Smooth muscle cell (in vitro differentiated cells): ENCODE results near the gene MYBBP1A. TPM values are rescaled to one million over a fixed set of nuclear protein-coding genes. Genes with fewer than 3 reads are reported as not detected.
A peak's percentile ranks its signal among the peaks of the same experiment; 100 is the strongest.

Experiments used
- DNase-seq: peaks from one replicate; lab custom pipeline; 2025; ENCODE audit not compliant: unreplicated experiment; lab: John Stamatoyannopoulos, UW
- H2AFZ ChIP-seq: fragments of 200-600 bp; sonication (generic); 2 replicates; pipeline ENCODE4 v1.6.0; 2016; ENCODE audit warnings: antibody characterized with exemption, low read depth, mild to moderate bottlenecking
- H3F3A ChIP-seq: fragments of 200-600 bp; sonication (generic); 2 replicates; pipeline ENCODE4 v1.6.0; 2017; ENCODE audit warnings: antibody characterized with exemption, low read depth
- H3K27ac ChIP-seq: fragments of 200-600 bp; sonication (generic); 2 replicates; pipeline ENCODE4 v1.5.1; 2016; ENCODE audit warnings: low read depth, mild to moderate bottlenecking
- H3K27me3 ChIP-seq: fragments of 200-600 bp; sonication (generic); 2 replicates; pipeline ENCODE4 v1.6.1; 2016; ENCODE audit warnings: low read depth, mild to moderate bottlenecking
- H3K36me3 ChIP-seq: fragments of 200-600 bp; sonication (generic); 2 replicates; pipeline ENCODE4 v1.5.1; 2016; ENCODE audit warnings: low read depth
- H3K4me1 ChIP-seq: fragments of 200-600 bp; sonication (generic); 2 replicates; pipeline ENCODE4 v1.5.1; 2016; ENCODE audit warnings: low read depth
- H3K4me2 ChIP-seq: fragments of 200-600 bp; sonication (generic); 2 replicates; pipeline ENCODE4 v1.6.0; 2016; ENCODE audit warnings: mild to moderate bottlenecking
- H3K4me3 ChIP-seq: fragments of 200-600 bp; sonication (generic); 2 replicates; pipeline ENCODE4 v1.5.1; 2016; ENCODE audit warnings: mild to moderate bottlenecking
- H3K79me2 ChIP-seq: fragments of 200-600 bp; sonication (generic); 2 replicates; pipeline ENCODE4 v1.6.0; 2016; ENCODE audit warnings: low read depth, mild to moderate bottlenecking
- H3K9ac ChIP-seq: fragments of 200-600 bp; sonication (generic); 2 replicates; pipeline ENCODE4 v1.6.0; 2016; ENCODE audit warnings: low read depth
- H3K9me3 ChIP-seq: fragments of 200-600 bp; sonication (generic); replicated peaks from 2 replicates; pipeline ENCODE4 v1.5.1; 2016; ENCODE audit warnings: low read depth
- H4K20me1 ChIP-seq: fragments of 200-600 bp; sonication (generic); 2 replicates; pipeline ENCODE4 v1.6.0; 2016; ENCODE audit warnings: low read depth
- WGBS: methylation state at CpG from one replicate; pipeline ENCODE4 v1.1.7; 2016; ENCODE audit warnings: low lambda C conversion rate; 5-methylcytosine and 5-hydroxymethylcytosine counted together
- polyA plus RNA-seq: library from polyadenylated mRNA; unstranded; fragments of >200 nt; fragmentation: Nextera tagmentation; extraction: Ambion mirVana; gene quantifications from 2 replicates; pipeline ENCODE4 v1.2.1, GENCODE V29; 2016
- total RNA-seq: library from RNA; depleted of rRNA; stranded (reverse); fragments of >200 nt; gene quantifications from 2 replicates; pipeline ENCODE4 v1.2.3, GENCODE V29; 2014
- TF ChIP-seq, protein P1 (sequence below): fragments of 200-600 bp; sonication (generic); IDR thresholded peaks from 2 replicates; pipeline ENCODE4 v1.5.1; 2017; ENCODE audit warnings: borderline replicate concordance, mild to moderate bottlenecking, antibody characterized with exemption; ENCODE audit not compliant: insufficient read depth, poor library complexity, severe bottlenecking

Gene MYBBP1A
- total and polyA plus RNA-seq, 2 experiments from 2014 or later = 18.1 to 33.5 TPM

GRCh38 chr17:4601326-4601725 lies 46.1 kb upstream of the MYBBP1A start:
- no peaks in the 10 kb centered on the region for H3K79me2 ChIP-seq
- no peak overlapping the region for H3K27ac ChIP-seq
- TF ChIP-seq, protein P1, sequence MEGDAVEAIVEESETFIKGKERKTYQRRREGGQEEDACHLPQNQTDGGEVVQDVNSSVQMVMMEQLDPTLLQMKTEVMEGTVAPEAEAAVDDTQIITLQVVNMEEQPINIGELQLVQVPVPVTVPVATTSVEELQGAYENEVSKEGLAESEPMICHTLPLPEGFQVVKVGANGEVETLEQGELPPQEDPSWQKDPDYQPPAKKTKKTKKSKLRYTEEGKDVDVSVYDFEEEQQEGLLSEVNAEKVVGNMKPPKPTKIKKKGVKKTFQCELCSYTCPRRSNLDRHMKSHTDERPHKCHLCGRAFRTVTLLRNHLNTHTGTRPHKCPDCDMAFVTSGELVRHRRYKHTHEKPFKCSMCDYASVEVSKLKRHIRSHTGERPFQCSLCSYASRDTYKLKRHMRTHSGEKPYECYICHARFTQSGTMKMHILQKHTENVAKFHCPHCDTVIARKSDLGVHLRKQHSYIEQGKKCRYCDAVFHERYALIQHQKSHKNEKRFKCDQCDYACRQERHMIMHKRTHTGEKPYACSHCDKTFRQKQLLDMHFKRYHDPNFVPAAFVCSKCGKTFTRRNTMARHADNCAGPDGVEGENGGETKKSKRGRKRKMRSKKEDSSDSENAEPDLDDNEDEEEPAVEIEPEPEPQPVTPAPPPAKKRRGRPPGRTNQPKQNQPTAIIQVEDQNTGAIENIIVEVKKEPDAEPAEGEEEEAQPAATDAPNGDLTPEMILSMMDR = no peak
- H3K9me3 ChIP-seq = no peaks in the 10 kb centered on the region
- no peak for DNase-seq
- 97% methylated on average over 4 of the region's 4 CpGs for WGBS
- no peaks in the 10 kb centered on the region for H3K27me3 ChIP-seq
- H3K4me3 ChIP-seq = no peak overlapping the region
- H3K36me3 ChIP-seq = no peaks in the 10 kb centered on the region
- peaks cover 14% of the 10 kb centered on the region for H3F3A ChIP-seq
- no peak overlapping the region for H3K9ac ChIP-seq
- peaks cover 38% of the 10 kb centered on the region for H3K4me1 ChIP-seq
- no peaks in the 10 kb centered on the region for H4K20me1 ChIP-seq
- no peak overlapping the region for H3K4me2 ChIP-seq
- no peak overlapping the region for H2AFZ ChIP-seq

GRCh38 chr17:4600563-4600962 lies 45.4 kb upstream of the MYBBP1A start:
- Histone ChIP-seq H3K27ac (peak overlapping the region; percentile 50), H3K4me1 (peaks cover 38% of the 10 kb centered on the region), H3K36me3 (no peaks in the 10 kb centered on the region), H3K4me3 (no peak overlapping the region), H4K20me1 (no peaks in the 10 kb centered on the region), H3F3A (peaks cover 14% of the 10 kb centered on the region), H3K9me3 (no peaks in the 10 kb centered on the region), H3K79me2 (no peaks in the 10 kb centered on the region), H3K27me3 (no peaks in the 10 kb centered on the region), H2AFZ (no peak overlapping the region), H3K9ac (no peak overlapping the region), H3K4me2 (peak overlapping the region; percentile 36)
- DNase-seq = no peak
- 36% methylated on average over 13 of the region's 13 CpGs for WGBS
- TF ChIP-seq, protein P1 = no peak

DNA sequence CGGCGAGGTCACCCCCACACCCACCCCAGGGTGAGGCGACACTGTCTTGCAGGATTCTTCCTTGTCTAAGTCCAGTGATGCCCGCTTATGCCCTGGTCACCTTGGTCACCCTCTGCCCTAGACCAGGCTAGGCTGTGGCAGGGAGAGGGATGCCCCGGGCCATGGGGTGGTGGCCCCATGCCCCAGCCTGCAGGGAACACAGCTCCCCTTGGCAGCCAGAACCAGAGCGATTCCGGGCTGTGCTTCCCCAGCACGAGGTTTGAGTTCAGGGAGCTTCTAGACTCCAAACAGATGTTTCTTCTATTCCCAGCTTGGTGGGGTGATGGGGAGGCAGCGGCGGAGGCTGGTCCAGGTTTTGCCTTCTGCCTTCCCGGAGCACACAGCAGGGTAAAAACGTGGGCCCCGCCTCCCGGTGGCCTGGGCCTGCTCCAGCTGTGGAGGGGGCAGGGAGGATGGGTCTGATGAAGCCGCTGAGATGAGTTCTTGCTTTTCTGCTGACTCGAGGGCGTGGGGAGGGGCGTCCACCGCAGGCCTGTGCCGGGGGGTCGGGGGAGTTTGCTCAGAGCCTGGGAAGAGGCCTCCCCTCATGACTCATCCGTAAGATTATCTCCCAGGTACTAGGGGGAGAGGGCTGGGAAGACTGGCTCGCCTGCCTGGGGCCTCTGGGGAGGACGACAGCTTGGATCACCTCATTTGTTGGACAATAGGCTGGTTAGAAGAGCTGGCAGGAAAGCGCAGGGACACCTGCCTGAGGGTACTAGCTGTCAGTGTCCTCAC lies 44.5 kb upstream of the MYBBP1A start:
- no peak overlapping the region for H2AFZ ChIP-seq
- 27% methylated on average over 23 of the region's 25 CpGs for WGBS
- no peaks in the 10 kb centered on the region for H3K27me3 ChIP-seq
- peaks cover 36% of the 10 kb centered on the region for H3K4me1 ChIP-seq
- TF ChIP-seq, protein P1 = no peak
- no peaks in the 10 kb centered on the region for H3K36me3 ChIP-seq
- DNase-seq = peak; percentile 40
- no peaks in the 10 kb centered on the region for H4K20me1 ChIP-seq
- peaks cover 14% of the 10 kb centered on the region for H3F3A ChIP-seq
- no peaks in the 10 kb centered on the region for H3K9me3 ChIP-seq
- no peak overlapping the region for H3K9ac ChIP-seq
- H3K79me2 ChIP-seq = no peaks in the 10 kb centered on the region
- peak overlapping the region; percentile 50 for H3K27ac ChIP-seq
- no peak overlapping the region for H3K4me3 ChIP-seq
- peak overlapping the region; percentile 36 for H3K4me2 ChIP-seq
